Sigmoid colon (tissue), 7 donors: ENCODE results near the gene DIPK1A. TPM values are rescaled to one million over a fixed set of nuclear protein-coding genes. Genes with fewer than 3 reads are reported as not detected.

Source experiments
- DNase-seq: peaks from one replicate; pipeline ENCODE4 v3.0.0-alpha.2; 2019
- H3K27ac ChIP-seq, 4 donors: fragments of 200-600 bp; sonication (generic); one replicate each; pipeline ENCODE4 v1.5.1; 2016 to 2019; ENCODE audit warnings: mild to moderate bottlenecking in 1 of 4
- H3K27me3 ChIP-seq, 3 donors: fragments of 200-600 bp; sonication (generic); one replicate each; pipeline ENCODE4 v1.5.1; 2019; ENCODE audit warnings: mild to moderate bottlenecking in 1 of 3
- H3K36me3 ChIP-seq, 4 donors: fragments of 200-600 bp; sonication (generic); one replicate each; pipeline ENCODE4 v1.5.1; 2016 to 2019
- H3K4me1 ChIP-seq, 4 donors: fragments of 200-600 bp; sonication (generic); one replicate each; pipeline ENCODE4 v1.5.1; 2017 to 2019
- H3K4me3 ChIP-seq, 4 donors: fragments of 200-600 bp; sonication (generic); one replicate each; pipeline ENCODE4 v1.5.1; 2017 to 2019; ENCODE audit warnings: mild to moderate bottlenecking in 2 of 4, moderate library complexity in 1 of 4
- H3K9me3 ChIP-seq, 4 donors: fragments of 200-600 bp in 3 of 4; sonication (generic) in 3 of 4; one replicate each; pipeline versions ENCODE4 v1.5.1 to v1.6.1; 2013 to 2019
- EP300 ChIP-seq, 4 donors: sonication (generic); formaldehyde crosslinking; IDR thresholded peaks; one replicate each; pipeline ENCODE4 v1.6.1; 2017; ENCODE audit warnings: antibody characterized with exemption in 4 of 4
- POLR2A ChIP-seq, 2 donors: fragments of 450-650 bp; IDR thresholded peaks; one replicate each; pipeline ENCODE4 v1.6.1; 2016; ENCODE audit warnings: antibody characterized with exemption in 2 of 2, mild to moderate bottlenecking in 2 of 2, moderate library complexity in 2 of 2
- POLR2AphosphoS5 ChIP-seq, 4 donors: sonication (generic); formaldehyde crosslinking; IDR thresholded peaks; one replicate each; pipeline ENCODE4 v1.6.1; 2017; ENCODE audit warnings: antibody characterized with exemption in 4 of 4
- WGBS, 2 donors: extraction: QIAGEN DNeasy Blood & Tissue Kit; methylation state at CpG; one replicate each; pipeline ENCODE4 v1.1.7; 2013; 5-methylcytosine and 5-hydroxymethylcytosine counted together
- intact Hi-C: fragments of 100-400 bp; cut with DNase I; formaldehyde crosslinking; loops from one replicate; pipeline ENCODE4 v1.15.1; 2023
- polyA plus RNA-seq, 3 donors: library from polyadenylated mRNA; stranded (reverse); fragments of 200-250 nt; gene quantifications; one replicate each; pipeline ENCODE4 v1.2.3, GENCODE V29; 2013
- total RNA-seq, 4 donors: library from RNA; depleted of rRNA; stranded (reverse); fragments of >200 nt; gene quantifications; one replicate each; pipeline ENCODE4 v1.1.0, GENCODE V29; 2016
- TF ChIP-seq, protein P1 (sequence below), 4 experiments: fragments of 450-650 bp in 3 of 4; fragments of 200-600 bp in 1 of 4; IDR thresholded peaks; one replicate each; pipeline ENCODE4 v1.5.1; 2016 to 2019; ENCODE audit warnings: antibody characterized with exemption in 4 of 4, mild to moderate bottlenecking in 3 of 4, moderate library complexity in 2 of 4
- donor health status: healthy with polysubstance abuse.
- donor health status: Bipolar disorder and iron deficiency.
- donor health status: healthy.

DIPK1A gene
- total and polyA plus RNA-seq, 7 donors: 1.8 to 35.5 (median 19.1) TPM

DNA sequence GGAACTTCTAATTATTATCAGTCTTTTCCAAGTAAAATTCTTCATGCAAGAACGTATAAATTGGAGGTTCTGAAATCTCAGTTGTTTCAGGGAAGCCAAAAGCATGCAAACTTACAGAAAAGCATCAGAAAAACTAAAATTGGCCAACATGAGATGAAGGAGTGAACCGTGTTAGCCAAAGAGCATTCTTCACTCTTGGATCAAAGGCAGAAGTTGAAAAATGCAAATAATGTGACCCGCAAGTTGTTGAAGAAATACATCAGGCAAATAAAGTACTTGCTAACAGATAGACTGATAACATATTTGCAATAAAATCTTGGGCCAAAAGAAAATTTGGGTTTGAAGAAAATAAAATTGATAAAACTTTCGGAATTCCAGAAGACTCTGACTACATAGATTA lies 29.6 kb downstream of the DIPK1A start:
- Histone ChIP-seq H3K4me1 (peaks cover 0 to 38% (median 34%) of the 10 kb centered on the region in 4 donors), H3K27ac (no peak overlapping the region), H3K27me3 (no peaks in the 10 kb centered on the region), H3K4me3 (no peak overlapping the region), H3K9me3 (no peaks in the 10 kb centered on the region), H3K36me3 (no peaks in the 10 kb centered on the region)
- no peak for DNase-seq
- intact Hi-C loops: no loop called here
- TF ChIP-seq POLR2AphosphoS5 (IDR thresholded peaks at IDR 0.05) (no peak), EP300 (IDR thresholded peaks at IDR 0.05) (no peak), POLR2A (IDR thresholded peaks at IDR 0.05) (no peak)
- TF ChIP-seq, protein P1, sequence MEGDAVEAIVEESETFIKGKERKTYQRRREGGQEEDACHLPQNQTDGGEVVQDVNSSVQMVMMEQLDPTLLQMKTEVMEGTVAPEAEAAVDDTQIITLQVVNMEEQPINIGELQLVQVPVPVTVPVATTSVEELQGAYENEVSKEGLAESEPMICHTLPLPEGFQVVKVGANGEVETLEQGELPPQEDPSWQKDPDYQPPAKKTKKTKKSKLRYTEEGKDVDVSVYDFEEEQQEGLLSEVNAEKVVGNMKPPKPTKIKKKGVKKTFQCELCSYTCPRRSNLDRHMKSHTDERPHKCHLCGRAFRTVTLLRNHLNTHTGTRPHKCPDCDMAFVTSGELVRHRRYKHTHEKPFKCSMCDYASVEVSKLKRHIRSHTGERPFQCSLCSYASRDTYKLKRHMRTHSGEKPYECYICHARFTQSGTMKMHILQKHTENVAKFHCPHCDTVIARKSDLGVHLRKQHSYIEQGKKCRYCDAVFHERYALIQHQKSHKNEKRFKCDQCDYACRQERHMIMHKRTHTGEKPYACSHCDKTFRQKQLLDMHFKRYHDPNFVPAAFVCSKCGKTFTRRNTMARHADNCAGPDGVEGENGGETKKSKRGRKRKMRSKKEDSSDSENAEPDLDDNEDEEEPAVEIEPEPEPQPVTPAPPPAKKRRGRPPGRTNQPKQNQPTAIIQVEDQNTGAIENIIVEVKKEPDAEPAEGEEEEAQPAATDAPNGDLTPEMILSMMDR (IDR thresholded peaks at IDR 0.05): no peak
- 77 to 93% methylated on average over 4 of the region's 4 CpGs for WGBS, 2 donors

DNA sequence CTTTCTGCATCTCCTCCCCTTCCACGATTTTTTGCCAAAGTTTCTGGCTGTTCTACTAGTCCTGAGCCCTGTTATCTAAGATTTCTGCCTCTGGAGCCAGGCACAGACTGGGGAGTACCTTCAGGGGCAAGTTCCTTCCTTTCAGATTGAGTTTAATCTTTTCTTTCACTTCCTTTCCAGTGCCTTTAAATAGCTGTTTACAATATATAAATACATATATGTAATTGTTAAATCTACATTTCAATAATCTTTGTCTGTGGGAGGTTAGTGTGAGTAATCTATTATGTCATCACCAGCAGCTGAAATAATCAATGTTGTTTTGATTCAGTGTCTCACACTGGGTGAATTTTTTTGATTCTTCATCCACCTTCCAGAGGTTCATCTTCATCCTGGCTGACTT lies 31.8 kb downstream of the DIPK1A start:
- peaks cover 0 to 18% (median 13%) of the 10 kb centered on the region in 4 donors for H3K4me1 ChIP-seq
- 59 to 69% methylated on average over 1 of the region's 1 CpG for WGBS, 2 donors
- intact Hi-C loops: no loop called here
- H3K9me3 ChIP-seq: no peaks in the 10 kb centered on the region
- no peaks in the 10 kb centered on the region for H3K27me3 ChIP-seq
- DNase-seq: no peak
- H3K4me3 ChIP-seq: no peak overlapping the region
- H3K27ac ChIP-seq: no peak overlapping the region
- no peaks in the 10 kb centered on the region for H3K36me3 ChIP-seq
- TF ChIP-seq POLR2AphosphoS5 (IDR thresholded peaks at IDR 0.05) (no peak), EP300 (IDR thresholded peaks at IDR 0.05) (no peak), POLR2A (IDR thresholded peaks at IDR 0.05) (no peak)
- TF ChIP-seq, protein P1 (IDR thresholded peaks at IDR 0.05): no peak

DNA sequence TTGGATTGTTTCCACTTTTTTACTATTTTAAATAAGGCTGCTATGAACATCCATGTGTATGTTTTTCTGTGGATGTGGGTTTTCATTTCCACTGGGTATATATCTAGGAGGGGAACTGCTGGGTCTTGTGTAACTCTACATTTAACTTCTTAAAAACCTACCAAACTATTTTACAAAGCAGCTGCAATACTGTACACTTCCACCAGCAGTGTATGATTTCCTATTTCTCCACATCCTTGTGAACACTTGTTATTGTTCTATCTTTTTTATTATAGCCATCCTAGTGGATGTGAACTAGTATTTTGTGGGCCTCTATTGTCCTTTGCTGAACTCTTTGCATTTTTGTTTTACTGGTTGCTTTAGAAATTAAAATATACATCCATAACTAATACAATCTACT lies 33.4 kb downstream of the DIPK1A start:
- no peak for DNase-seq
- Histone ChIP-seq H3K4me1 (peaks cover 0 to 4% (median under 1%) of the 10 kb centered on the region in 4 donors), H3K36me3 (no peaks in the 10 kb centered on the region), H3K27ac (no peak overlapping the region), H3K4me3 (no peak overlapping the region), H3K27me3 (no peaks in the 10 kb centered on the region), H3K9me3 (no peaks in the 10 kb centered on the region)
- intact Hi-C loops: no loop called here
- TF ChIP-seq POLR2A (IDR thresholded peaks at IDR 0.05) (no peak), EP300 (IDR thresholded peaks at IDR 0.05) (no peak), POLR2AphosphoS5 (IDR thresholded peaks at IDR 0.05) (no peak)
- TF ChIP-seq, protein P1 (IDR thresholded peaks at IDR 0.05): no peak

DNA sequence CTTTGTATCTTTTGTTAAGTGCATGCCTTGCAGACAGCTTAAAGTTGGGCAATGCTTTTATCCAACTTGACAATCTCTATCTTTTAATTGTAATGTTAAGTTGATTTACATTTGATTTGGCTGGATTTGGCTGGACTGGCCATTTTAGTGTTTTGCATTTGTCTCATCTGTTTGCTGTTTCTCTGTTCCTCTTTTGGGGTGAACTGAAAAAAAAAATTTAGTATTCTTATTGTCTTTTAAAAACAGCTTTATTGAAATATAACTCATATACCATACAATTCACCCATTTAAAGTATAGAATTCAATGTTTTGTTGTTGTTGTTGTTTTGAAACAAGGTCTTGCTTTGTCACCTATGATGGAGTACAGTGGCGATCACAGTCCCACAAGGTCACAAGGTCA lies 34.4 kb downstream of the DIPK1A start:
- TF ChIP-seq, protein P1 (IDR thresholded peaks at IDR 0.05): no peak
- TF ChIP-seq EP300 (IDR thresholded peaks at IDR 0.05) (no peak), POLR2AphosphoS5 (IDR thresholded peaks at IDR 0.05) (no peak), POLR2A (IDR thresholded peaks at IDR 0.05) (no peak)
- Histone ChIP-seq H3K4me3 (no peak overlapping the region), H3K27me3 (no peaks in the 10 kb centered on the region), H3K9me3 (no peaks in the 10 kb centered on the region), H3K27ac (no peak overlapping the region), H3K36me3 (no peaks in the 10 kb centered on the region), H3K4me1 (peaks cover 0 to 4% (median 0%) of the 10 kb centered on the region in 4 donors)
- WGBS, 2 donors: 95 to 98% methylated on average over 1 of the region's 1 CpG
- DNase-seq: no peak
- intact Hi-C loops: no loop called here

DNA sequence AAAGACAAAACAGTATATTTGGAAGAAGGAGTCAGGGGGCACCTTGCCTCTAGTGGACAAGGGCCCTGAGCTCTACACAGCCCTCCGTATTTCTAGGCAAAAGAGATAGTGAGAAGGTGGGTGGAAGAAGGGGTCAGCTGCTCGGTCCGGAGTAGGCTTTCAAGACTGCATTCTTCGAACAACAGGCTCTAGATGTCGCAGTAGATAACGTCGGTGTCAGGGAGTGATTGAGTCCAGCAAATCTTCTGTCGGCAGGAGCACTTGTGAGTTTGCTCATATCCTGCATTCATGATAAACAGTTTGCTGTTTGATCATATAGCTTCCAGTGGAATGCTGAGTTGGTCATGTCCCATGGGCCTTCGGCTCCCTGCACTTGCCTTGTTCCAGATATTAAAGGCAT lies 36.8 kb downstream of the DIPK1A start:
- TF ChIP-seq, protein P1 (IDR thresholded peaks at IDR 0.05): no peak
- TF ChIP-seq POLR2A (IDR thresholded peaks at IDR 0.05): no peak
- no peak for TF ChIP-seq POLR2AphosphoS5 (IDR thresholded peaks at IDR 0.05)
- no peak for TF ChIP-seq EP300 (IDR thresholded peaks at IDR 0.05)
- intact Hi-C loops: no loop called here
- H3K4me3 ChIP-seq: no peak overlapping the region
- no peaks in the 10 kb centered on the region for H3K36me3 ChIP-seq
- 92 to 96% methylated on average over 9 of the region's 9 CpGs for WGBS, 2 donors
- H3K27ac ChIP-seq: no peak overlapping the region
- H3K27me3 ChIP-seq: no peaks in the 10 kb centered on the region
- H3K4me1 ChIP-seq: peaks cover 0 to 4% (median 0%) of the 10 kb centered on the region in 4 donors
- no peak for DNase-seq
- H3K9me3 ChIP-seq: no peaks in the 10 kb centered on the region
